ENCODE measurements around the gene TMEM156.

Gene TMEM156

GRCh38 chr4:38930707-38931106, 101.5 kb downstream of the TMEM156 start:
- no peak for ATAC-seq (ENCODE audit: insufficient read depth, low read depth)
- Histone ChIP-seq H3K27me3 (ENCODE audit: insufficient read depth, low read length, poor library complexity) (peaks cover 4% of the 10 kb centered on the region), H3K4me3 (ENCODE audit: low read depth in 1 of 2, low read length in 2 of 2) (no peak overlapping the region), H3K79me2 (ENCODE audit: insufficient read depth, low read length) (no peaks in the 10 kb centered on the region), H3K36me3 (ENCODE audit: insufficient read depth, low read length) (no peaks in the 10 kb centered on the region), H3K9ac (ENCODE audit: low read depth, low read length) (no peak overlapping the region), H4K20me1 (ENCODE audit: insufficient read depth, low read length) (no peaks in the 10 kb centered on the region), H3K27ac (ENCODE audit: low read length) (no peak overlapping the region), H2AFZ (ENCODE audit: low read depth, low read length) (no peak overlapping the region), H3K9me3 (ENCODE audit: insufficient read depth, low read length, severe bottlenecking) (no peaks in the 10 kb centered on the region), H3K4me2 (ENCODE audit: insufficient read depth, low read length) (no peak overlapping the region), H3K4me1 (ENCODE audit: insufficient read depth, low read length) (no peaks in the 10 kb centered on the region)
- no peak for TF ChIP-seq CTCF (IDR thresholded peaks at IDR 0.05; ENCODE audit: borderline replicate concordance, extremely low read depth, low read length, poor library complexity, severe bottlenecking)
- no peak for DNase-seq

DNA sequence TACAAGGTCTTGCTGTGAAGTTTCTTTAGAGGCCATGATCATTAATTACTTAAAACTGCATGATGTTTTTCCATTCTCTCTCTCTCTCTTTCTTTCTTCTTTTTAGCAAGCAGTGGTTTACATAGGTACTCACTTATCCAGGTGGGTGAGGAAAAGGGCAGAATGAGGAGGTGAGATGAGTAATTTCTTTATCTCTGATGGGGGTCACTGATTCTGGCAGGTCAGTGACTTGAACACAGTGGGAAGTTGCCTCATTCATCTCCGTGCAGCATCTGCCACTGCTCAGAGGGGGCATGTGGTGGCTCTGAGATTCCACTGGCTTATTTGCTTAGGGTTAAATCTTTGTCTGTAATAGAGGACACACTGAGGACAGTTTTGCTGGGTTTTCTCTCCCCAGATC, 102.0 kb downstream of the TMEM156 start:
- Histone ChIP-seq H3K4me2 (ENCODE audit: insufficient read depth, low read length) (no peak overlapping the region), H3K27ac (ENCODE audit: low read length) (no peak overlapping the region), H3K4me1 (ENCODE audit: insufficient read depth, low read length) (no peaks in the 10 kb centered on the region), H3K4me3 (ENCODE audit: low read depth in 1 of 2, low read length in 2 of 2) (no peak overlapping the region), H2AFZ (ENCODE audit: low read depth, low read length) (no peak overlapping the region), H3K36me3 (ENCODE audit: insufficient read depth, low read length) (no peaks in the 10 kb centered on the region), H3K79me2 (ENCODE audit: insufficient read depth, low read length) (no peaks in the 10 kb centered on the region), H4K20me1 (ENCODE audit: insufficient read depth, low read length) (no peaks in the 10 kb centered on the region), H3K9me3 (ENCODE audit: insufficient read depth, low read length, severe bottlenecking) (no peaks in the 10 kb centered on the region), H3K27me3 (ENCODE audit: insufficient read depth, low read length, poor library complexity) (peaks cover 4% of the 10 kb centered on the region), H3K9ac (ENCODE audit: low read depth, low read length) (no peak overlapping the region)
- TF ChIP-seq CTCF (IDR thresholded peaks at IDR 0.05; ENCODE audit: borderline replicate concordance, extremely low read depth, low read length, poor library complexity, severe bottlenecking) (no peak), EZH2 (IDR thresholded peaks at IDR 0.05; ENCODE audit: borderline replicate concordance, low read depth, low read length, severe bottlenecking) (no peak)
- DNase-seq (no peak), ATAC-seq (ENCODE audit: insufficient read depth, low read depth) (no peak)

DNA sequence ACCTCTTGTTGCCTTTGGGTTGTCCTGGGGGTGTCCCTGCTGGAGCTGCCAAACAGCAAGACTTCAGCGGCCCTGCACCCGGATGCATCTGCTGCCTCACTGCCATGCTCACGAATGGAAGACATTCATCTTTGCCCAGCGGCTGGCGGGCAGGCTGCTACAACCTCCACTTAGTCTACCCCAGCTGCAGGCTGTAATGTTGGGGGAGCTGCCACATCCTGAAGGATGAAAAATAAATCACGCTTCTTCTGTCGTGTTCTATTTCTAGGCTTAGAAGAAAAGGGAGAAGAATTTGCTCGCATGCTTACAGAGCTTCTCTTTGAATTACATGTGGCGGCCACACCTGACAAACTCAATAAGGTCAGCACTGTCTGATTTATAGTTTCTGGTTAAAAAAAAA, 103.2 kb downstream of the TMEM156 start:
- Histone ChIP-seq H3K79me2 (ENCODE audit: insufficient read depth, low read length) (no peaks in the 10 kb centered on the region), H3K36me3 (ENCODE audit: insufficient read depth, low read length) (no peaks in the 10 kb centered on the region)

More for the DNA sequence above, 103.2 kb downstream of the TMEM156 start:
- Histone ChIP-seq H3K4me1 (ENCODE audit: insufficient read depth, low read length) (no peaks in the 10 kb centered on the region), H3K4me2 (ENCODE audit: insufficient read depth, low read length) (no peak overlapping the region), H2AFZ (ENCODE audit: low read depth, low read length) (no peak overlapping the region), H3K27me3 (ENCODE audit: insufficient read depth, low read length, poor library complexity) (peaks cover 10% of the 10 kb centered on the region), H3K4me3 (ENCODE audit: low read depth in 1 of 2, low read length in 2 of 2) (no peak overlapping the region), H4K20me1 (ENCODE audit: insufficient read depth, low read length) (no peaks in the 10 kb centered on the region), H3K9ac (ENCODE audit: low read depth, low read length) (no peak overlapping the region), H3K9me3 (ENCODE audit: insufficient read depth, low read length, severe bottlenecking) (no peaks in the 10 kb centered on the region), H3K27ac (ENCODE audit: low read length) (no peak overlapping the region)
- TF ChIP-seq CTCF (IDR thresholded peaks at IDR 0.05; ENCODE audit: borderline replicate concordance, extremely low read depth, low read length, poor library complexity, severe bottlenecking) (no peak), EZH2 (IDR thresholded peaks at IDR 0.05; ENCODE audit: borderline replicate concordance, low read depth, low read length, severe bottlenecking) (no peak)
- DNase-seq (no peak), ATAC-seq (ENCODE audit: insufficient read depth, low read depth) (no peak)
